ENCODE results near the gene RPS6KA2. TPM values are rescaled to one million over a fixed set of nuclear protein-coding genes. Genes with fewer than 3 reads are reported as not detected.

RPS6KA2 gene
- polyA plus RNA-seq, 3 donors = 32.0 to 35.9 (median 35.2) TPM

GRCh38 chr6:166459272-166459671, 167.8 kb downstream of the RPS6KA2 start:
- no peak for DNase-seq (ENCODE audit: low read depth in 3 of 3, low spot score in 2 of 3)

DNA sequence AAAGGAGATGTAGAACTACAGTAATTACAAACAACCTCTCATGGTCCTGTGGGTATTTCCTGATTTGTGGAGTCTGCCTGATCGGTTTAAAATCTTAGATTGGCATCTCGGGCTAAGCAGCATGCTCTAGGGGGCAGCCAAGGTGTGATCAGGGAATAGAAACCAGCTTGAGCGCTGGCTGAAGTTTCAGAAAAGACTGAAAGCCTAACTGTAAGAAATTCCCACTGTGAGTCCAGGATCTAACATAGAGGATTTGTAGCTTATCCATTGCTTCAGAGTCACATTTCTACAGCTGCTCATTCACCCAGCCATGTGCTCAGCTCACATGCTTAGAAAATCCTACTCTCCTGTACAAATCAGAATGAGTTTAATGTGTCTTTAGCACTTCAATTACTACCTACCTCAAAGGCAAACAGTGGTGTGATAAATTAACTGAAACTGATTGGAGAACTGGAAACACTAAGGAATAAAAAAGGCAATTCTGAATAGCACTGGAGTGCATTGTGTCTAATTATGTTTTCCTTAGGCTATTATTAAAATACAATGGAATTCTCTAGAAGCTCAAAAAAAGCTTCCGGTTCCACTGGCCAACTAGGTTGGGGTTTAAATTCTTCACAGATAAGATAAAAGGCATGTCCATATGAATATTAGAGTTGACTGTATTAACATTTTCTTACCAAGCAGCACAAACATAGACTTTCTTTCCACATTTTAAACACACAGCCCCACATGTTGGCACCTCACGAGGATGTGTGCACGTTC, 170.5 kb downstream of the RPS6KA2 start:
- DNase-seq (ENCODE audit: low read depth in 3 of 3, low spot score in 2 of 3) = no peak

GRCh38 chr6:166454692-166455515, 172.1 kb downstream of the RPS6KA2 start:
- DNase-seq (ENCODE audit: low read depth in 3 of 3, low spot score in 2 of 3) = no peak

GRCh38 chr6:166453651-166454050, 173.4 kb downstream of the RPS6KA2 start:
- DNase-seq (ENCODE audit: low read depth in 3 of 3, low spot score in 2 of 3) = no peak

- no peak for DNase-seq (ENCODE audit: low read depth in 3 of 3, low spot score in 2 of 3)
These were observed 176.7 kb downstream of the RPS6KA2 start for GRCh38 chr6:166450167-166450873.

- DNase-seq (ENCODE audit: low read depth in 3 of 3, low spot score in 2 of 3) = no peak
These were observed 177.4 kb downstream of the RPS6KA2 start for GRCh38 chr6:166449641-166450040.

GRCh38 chr6:166449036-166449435, 178.0 kb downstream of the RPS6KA2 start:
- no peak for DNase-seq (ENCODE audit: low read depth in 3 of 3, low spot score in 2 of 3)

DNA sequence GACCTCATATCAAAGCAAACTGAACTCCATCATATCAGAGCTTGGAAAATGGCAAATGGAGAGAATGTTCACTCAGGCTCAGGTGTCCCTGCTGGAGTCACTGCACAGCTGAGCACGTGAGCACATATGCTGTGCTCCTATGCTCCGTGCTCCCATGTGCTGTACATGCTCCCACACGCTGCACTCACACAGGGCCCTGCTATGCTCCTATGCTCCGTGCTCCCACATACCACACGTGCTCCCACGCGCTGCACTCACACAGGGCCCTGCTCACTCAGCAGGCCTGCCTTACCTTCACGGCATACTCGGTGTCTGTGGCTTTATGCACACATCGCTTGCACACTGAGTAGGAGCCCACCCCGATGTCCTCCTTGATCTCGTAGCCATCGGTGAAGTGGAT, 178.6 kb downstream of the RPS6KA2 start:
- no peak for DNase-seq (ENCODE audit: low read depth in 3 of 3, low spot score in 2 of 3)

DNA sequence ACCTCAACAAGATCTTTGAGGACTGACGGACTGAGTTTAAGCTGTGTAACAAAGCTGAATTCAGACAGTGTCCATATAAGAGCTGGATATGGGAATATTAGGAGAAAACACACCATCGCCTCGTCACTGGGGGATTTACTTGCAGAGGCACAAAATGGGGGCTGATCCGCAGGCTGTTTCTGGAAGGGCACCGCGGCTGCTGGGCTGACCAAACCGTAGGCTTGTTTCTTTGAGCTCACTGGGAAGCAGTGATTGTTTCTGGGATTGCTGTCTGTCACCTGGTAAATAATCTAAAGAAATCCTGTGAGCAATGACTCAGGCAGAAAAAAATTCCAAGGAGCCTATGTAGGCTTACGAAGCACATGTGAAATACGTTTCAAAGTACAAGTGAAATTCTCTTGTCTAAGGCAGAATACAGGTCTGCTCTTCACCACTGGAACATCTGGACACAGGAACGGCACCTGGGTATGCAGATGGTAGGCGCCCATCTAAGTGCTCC, 180.4 kb downstream of the RPS6KA2 start:
- no peak for DNase-seq (ENCODE audit: low read depth in 3 of 3, low spot score in 2 of 3)

GRCh38 chr6:166446146-166446545, 180.9 kb downstream of the RPS6KA2 start:
- DNase-seq (ENCODE audit: low read depth in 3 of 3, low spot score in 2 of 3) = no peak

DNA sequence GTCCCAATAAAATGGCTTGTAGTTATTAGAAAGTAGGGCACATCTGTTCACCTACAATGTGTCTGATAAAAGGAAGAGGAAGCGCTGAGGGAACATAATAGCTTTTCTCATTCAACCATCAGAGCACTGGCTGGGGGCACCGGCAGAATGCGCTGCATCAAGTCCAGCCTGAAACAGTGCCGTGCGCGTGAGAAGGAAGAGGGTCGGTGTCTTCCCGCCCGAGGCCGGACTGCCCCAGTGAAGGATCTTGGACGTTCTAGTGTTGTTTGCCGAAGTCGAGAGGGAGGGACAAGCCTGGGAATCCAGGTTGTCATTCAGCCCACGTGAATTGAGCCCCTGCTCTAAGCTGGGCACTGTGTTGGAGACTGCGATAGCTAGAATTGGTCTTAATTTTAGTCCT, 182.6 kb downstream of the RPS6KA2 start:
- no peak for DNase-seq (ENCODE audit: low read depth in 3 of 3, low spot score in 2 of 3)

- no peak for DNase-seq (ENCODE audit: low read depth in 3 of 3, low spot score in 2 of 3)
These were observed 183.9 kb downstream of the RPS6KA2 start for GRCh38 chr6:166443166-166443565.

DNA sequence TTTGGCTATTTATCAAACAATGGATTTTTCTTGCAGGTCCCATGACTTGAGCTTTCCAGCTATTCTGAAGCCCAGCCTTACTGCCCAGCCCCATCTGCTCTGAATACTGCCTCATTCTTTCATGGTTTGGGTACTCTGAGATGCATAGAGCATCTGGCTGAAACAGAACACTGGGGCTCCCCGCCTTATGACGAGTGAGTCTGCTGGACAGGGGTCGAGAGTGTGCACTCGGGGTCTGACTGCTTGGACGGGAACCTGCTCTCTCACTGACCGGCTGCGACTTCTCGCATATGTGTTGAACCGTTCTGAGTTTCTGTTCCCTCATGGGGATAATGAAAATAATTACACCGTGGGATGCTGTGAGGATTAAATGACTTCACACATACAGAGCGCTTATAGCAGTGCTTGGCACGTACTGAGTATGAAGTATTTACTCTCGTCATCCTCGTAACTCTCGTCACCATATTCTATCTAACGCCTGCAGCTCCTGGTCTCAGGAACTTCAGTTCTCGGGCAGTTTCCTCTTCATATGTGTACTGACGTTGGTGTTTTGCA, 184.8 kb downstream of the RPS6KA2 start:
- DNase-seq (ENCODE audit: low read depth in 3 of 3, low spot score in 2 of 3) = no peak

GRCh38 chr6:166441325-166442078, 185.5 kb downstream of the RPS6KA2 start:
- no peak for DNase-seq (ENCODE audit: low read depth in 3 of 3, low spot score in 2 of 3)

DNA sequence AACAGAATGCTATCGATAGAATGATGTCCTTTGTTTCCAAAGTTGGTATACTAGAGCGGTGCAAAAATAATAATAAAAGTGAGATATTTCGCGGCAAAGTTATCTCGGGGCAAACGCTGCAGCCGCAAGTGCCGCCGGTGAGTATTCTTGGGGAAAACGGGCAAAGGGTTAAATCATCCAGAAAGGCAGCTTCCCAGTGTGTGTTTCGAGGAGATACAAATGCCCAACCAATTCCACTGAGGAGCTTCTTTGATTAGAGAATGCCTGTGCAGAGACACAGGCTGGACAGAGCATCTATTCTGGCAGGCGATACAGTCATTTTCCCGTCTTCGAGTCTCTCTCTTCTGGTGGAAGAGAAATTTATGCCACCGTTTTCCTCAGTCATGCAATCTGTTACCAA, 186.3 kb downstream of the RPS6KA2 start:
- no peak for DNase-seq (ENCODE audit: low read depth in 3 of 3, low spot score in 2 of 3)

DNA sequence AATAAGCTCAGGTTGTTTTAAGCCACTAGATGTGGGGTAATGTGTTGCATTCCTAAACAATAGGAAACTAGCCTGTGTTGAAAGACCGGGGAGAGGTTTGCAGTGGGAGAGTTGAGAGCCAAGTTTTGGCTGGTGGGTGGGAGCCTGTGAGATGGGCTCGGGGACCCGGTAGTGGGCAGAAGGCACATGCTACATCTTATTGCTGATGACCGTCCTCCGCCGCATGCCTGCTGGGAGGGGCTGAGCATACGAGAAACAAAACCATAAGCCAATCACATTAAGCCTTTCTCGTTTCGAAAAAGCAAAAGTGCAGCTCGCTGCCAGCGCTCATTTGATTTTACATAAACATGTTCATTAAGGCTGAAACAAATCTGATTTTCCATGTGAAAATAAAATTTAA, 186.9 kb downstream of the RPS6KA2 start:
- DNase-seq (ENCODE audit: low read depth in 3 of 3, low spot score in 2 of 3) = no peak

DNA sequence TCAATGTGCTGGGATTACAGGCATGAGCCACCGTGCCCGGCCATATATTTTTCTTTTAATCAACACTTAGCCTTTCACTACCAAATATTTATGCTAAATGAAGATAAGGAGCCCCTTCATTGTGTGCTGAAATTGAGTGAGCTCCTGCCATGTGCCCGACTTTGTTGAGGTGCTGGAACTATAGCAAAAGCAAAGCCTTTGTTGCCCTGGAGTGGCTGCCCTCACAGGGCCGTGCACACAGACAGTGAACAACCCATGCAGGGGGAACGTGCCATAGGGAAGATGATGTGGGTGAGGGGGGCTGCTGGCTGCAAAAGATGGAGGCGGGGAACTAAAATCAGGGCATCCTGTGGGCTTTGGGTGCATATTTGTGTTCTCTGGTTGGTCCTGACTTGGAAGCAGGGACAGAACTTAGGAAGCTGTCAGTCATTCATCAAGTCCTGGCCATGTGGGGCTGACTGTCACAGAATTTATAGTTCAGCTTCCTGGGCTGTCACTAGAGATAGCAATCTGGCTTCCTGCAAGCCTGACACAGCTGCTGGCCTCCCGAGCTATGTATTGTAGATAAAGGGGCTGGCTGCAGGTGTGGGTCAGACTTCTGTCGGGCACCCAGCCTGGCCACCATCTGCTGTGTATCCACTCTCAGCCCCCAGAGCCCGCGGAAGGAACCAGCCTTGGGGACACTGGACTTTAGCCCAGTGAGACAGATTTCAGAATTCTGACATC, 187.5 kb downstream of the RPS6KA2 start:
- DNase-seq (ENCODE audit: low read depth in 3 of 3, low spot score in 2 of 3) = no peak

DNA sequence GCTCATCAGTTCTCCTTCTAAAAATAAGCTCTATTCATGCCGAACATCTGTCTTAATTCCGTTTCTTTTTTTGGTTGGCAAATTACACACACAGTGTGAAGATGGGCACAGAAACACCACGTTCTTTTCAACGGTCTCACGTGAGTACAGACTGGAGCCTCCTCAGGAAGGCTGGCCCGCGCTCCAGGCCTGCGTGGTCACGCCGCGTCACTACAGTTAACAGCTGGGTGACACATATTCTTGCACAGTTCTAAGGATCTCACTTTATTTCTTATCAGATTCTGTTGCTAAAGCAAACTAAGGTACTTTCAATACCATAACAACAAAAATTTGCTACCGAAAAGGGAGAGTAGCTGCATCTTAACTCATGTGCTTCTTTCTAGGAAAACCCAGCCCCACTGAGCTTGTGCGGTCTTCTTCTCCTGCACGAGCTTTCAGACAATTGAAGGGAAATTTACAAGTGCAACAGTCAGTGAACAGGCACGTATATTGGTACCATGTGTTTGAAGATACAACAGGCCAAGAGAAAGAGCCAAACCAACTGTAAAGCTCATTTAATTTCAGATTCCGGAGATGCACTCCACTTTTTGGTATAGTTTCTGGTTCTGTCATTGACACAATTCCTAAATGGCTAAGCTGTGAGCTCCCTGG, 188.7 kb downstream of the RPS6KA2 start:
- DNase-seq (ENCODE audit: low read depth in 3 of 3, low spot score in 2 of 3) = no peak

DNA sequence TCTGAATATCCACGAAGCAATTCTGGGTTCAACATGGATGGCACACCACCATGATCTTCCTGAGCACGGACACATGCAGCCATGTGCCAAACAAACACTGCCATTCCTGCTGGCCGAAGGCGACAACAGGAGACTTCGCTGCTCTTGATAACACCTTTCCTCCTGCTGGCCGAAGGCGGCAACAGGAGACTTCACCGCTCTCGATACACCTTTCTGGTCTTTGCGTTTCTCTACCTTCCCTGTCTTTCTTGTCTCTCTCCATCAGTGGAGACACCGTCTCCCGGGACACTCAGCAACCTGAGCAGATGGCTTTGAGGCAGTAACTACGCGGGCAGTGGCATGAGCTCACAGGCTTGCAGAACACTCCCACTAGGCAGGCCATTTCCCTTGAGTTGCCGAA, 189.4 kb downstream of the RPS6KA2 start:
- no peak for DNase-seq (ENCODE audit: low read depth in 3 of 3, low spot score in 2 of 3)
